Rectal smooth muscle tissue (tissue), 1 donor: ENCODE data around the gene FAM131A.

ENCODE experiments used
- H3K27ac ChIP-seq: one replicate; pipeline ENCODE4 v1.7.0; 2013; ENCODE audit warnings: low read depth, low read length, inconsistent platforms
- H3K27me3 ChIP-seq: one replicate; pipeline ENCODE4 v1.7.0; 2013; ENCODE audit warnings: low read length; ENCODE audit not compliant: control insufficient read depth, insufficient read depth
- H3K36me3 ChIP-seq: one replicate; pipeline ENCODE4 v1.7.0; 2013; ENCODE audit warnings: low read length; ENCODE audit not compliant: control insufficient read depth, insufficient read depth
- H3K4me1 ChIP-seq: one replicate; pipeline ENCODE4 v1.7.0; 2013; ENCODE audit warnings: low read length; ENCODE audit not compliant: control insufficient read depth, insufficient read depth
- H3K4me3 ChIP-seq: one replicate; pipeline ENCODE4 v1.7.0; 2013; ENCODE audit warnings: low read length
- H3K9ac ChIP-seq: one replicate; pipeline ENCODE4 v1.7.0; 2013; ENCODE audit warnings: low read length

Gene FAM131A

DNA sequence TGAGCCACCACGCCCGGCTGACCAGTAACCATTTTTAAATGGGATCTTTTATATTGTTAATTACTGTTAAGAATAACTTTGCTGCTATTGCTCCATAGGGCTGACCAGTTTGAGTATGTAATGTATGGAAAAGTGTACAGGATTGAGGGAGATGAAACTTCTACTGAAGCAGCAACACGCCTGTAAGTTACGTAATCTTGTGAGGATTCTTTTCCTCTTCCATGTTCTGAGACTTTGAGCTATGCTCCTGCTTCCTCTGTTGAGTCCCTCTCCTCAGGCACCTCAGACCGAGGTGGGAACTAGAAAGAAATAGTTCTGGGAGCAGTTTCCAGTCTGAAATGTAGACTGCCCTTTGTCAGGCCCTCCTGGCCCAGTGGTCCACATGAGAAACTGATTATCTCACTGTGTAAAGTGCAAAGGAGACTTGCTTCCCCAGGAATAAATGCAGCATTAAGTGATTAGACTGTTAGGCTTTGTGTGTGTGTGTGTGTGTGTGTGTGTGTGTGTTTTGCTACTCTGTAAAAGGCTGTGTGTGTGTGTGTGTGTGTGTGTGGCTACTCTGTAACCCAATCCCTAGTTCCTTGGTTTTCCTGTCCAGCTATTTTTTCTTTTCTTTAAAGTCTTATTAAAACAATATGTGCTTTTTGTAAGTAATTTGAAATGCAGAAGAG is 29.4 kb downstream of the FAM131A start:
- H3K27me3 ChIP-seq = no peaks in the 10 kb centered on the region
- no peak overlapping the region for H3K9ac ChIP-seq
- H3K4me3 ChIP-seq = no peak overlapping the region
- peaks cover 3% of the 10 kb centered on the region for H3K36me3 ChIP-seq
- peaks cover 5% of the 10 kb centered on the region for H3K4me1 ChIP-seq
- H3K27ac ChIP-seq = no peak overlapping the region

DNA sequence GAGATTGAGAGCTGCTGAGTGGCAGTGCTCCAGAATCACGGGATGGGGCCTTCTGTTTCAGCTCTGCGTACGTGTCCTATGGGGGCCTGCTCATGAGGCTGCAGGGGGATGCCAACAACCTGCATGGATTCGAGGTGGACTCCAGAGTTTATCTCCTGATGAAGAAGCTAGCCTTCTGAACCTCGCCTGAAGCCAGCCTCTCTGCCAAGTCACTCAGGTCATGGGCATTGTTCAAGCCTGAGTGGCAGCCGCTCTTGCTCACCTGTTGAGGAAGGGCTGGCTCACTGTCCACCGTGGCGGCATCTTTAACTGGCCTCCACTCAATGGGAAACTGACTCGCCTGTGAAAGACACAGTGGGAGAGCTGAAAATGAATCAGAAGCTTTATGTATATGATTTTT is 30.7 kb downstream of the FAM131A start:
- Histone ChIP-seq H3K27me3 (no peaks in the 10 kb centered on the region), H3K4me3 (no peak overlapping the region), H3K9ac (no peak overlapping the region), H3K27ac (no peak overlapping the region), H3K4me1 (peaks cover 7% of the 10 kb centered on the region), H3K36me3 (peaks cover 3% of the 10 kb centered on the region)

- no peak overlapping the region for H3K4me3 ChIP-seq
- H3K27me3 ChIP-seq = no peaks in the 10 kb centered on the region
- H3K27ac ChIP-seq = no peak overlapping the region
- H3K9ac ChIP-seq = no peak overlapping the region
- H3K36me3 ChIP-seq = peaks cover 3% of the 10 kb centered on the region
- H3K4me1 ChIP-seq = peaks cover 7% of the 10 kb centered on the region
Observed at GRCh38 chr3:184368586-184369183, 31.3 kb downstream of the FAM131A start.

DNA sequence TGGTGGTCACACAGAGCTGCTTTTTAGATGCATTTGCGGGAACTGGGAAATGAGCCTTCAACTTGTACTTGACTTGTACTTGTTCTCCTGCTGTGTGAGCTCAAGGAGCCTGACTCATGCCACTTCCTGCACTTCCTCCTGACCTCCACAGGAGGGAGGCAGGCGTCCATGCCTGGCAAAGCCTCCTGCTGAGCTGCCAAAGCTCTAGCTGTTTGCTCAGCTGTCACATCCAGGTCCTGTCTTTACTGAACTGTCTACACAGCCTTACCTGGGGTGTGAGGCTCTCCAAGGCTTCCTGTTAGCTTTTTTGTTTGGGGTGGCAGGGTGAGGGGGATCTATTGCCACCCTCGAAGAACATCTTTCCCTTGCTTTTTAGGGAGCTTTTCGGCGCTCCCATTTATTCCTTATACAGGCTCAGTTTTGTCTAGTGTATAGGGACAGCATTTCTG is 34.2 kb downstream of the FAM131A start:
- Histone ChIP-seq H3K4me1 (peaks cover 5% of the 10 kb centered on the region), H3K27ac (no peak overlapping the region), H3K36me3 (peaks cover 2% of the 10 kb centered on the region), H3K4me3 (no peak overlapping the region), H3K27me3 (no peaks in the 10 kb centered on the region), H3K9ac (no peak overlapping the region)

DNA sequence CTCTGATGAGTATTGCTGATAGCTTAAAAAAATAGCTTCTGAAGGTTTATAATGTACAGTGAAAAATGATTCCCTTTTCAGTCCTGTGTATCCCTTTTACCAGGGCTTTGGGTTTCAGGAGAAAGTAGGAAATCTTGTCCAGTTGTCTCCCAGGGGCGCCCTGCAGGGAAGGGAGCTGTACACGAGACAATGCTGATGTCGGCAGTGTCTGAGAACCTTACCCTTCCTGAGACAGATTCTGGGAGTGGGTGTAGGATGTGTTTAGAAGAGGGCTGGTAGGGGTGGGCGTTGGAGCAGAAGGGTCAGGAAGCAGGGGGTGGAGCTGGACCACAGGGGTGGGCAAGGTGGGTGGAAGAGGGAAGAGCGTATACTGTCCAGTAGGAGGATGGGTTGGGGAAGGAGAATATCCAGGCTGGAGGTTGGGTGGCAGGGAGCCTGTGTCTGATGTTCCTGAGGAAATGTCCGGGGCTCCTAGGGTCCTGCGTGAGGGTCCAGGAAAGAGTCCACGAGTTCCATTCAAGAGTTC is 35.0 kb downstream of the FAM131A start:
- Histone ChIP-seq H3K36me3 (no peaks in the 10 kb centered on the region), H3K27me3 (peaks cover 1% of the 10 kb centered on the region), H3K27ac (no peak overlapping the region), H3K4me3 (no peak overlapping the region), H3K9ac (no peak overlapping the region), H3K4me1 (peaks cover 5% of the 10 kb centered on the region)

DNA sequence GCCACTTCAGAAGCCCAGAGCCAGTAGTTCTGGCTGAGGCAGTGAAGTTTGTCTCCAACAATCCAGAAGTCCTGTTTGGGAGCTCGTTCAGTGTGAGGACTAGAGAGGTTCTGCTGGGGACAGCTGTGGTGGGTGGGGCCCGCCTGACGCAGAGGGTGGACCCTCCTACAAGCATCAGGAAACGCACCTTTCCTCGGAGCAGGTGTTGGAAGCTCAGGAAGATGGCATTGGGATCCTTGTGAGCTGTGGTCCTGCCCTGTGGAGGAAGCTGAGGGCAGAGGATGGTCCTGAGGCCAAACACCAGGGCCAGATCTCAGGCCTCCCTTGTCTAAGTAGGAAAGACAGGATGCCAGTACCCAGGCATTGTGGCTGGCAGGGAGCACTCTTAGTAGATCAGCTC is 35.5 kb downstream of the FAM131A start:
- Histone ChIP-seq H3K27ac (no peak overlapping the region), H3K36me3 (no peaks in the 10 kb centered on the region), H3K4me3 (no peak overlapping the region), H3K9ac (no peak overlapping the region), H3K27me3 (peaks cover 4% of the 10 kb centered on the region), H3K4me1 (peaks cover 5% of the 10 kb centered on the region)

DNA sequence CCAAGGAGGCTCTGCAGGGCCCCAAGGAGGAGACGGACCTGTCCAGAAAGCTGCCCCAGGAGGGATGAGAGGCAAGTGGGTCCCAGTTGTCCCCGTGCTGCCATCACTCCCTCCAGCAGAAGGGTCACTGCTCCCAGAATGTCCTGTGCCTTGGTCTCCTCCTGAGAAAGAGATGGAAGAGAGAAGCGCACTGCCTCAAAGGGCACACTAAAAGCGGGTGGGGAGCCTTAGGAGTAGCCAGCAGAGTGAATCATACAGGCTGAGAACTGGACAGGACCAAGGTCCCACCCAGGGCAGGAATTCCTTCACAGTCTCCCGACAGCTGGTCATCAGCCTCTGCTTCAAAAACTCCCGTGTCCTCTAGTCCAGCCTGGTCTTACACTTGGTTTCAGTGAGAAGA is 36.0 kb downstream of the FAM131A start:
- Histone ChIP-seq H3K4me1 (peaks cover 7% of the 10 kb centered on the region), H3K4me3 (no peak overlapping the region), H3K27me3 (peaks cover 9% of the 10 kb centered on the region), H3K9ac (no peak overlapping the region), H3K36me3 (no peaks in the 10 kb centered on the region), H3K27ac (no peak overlapping the region)

GRCh38 chr3:184375747-184376461 is 38.5 kb downstream of the FAM131A start:
- Histone ChIP-seq H3K4me3 (no peak overlapping the region), H3K4me1 (peaks cover 12% of the 10 kb centered on the region), H3K9ac (no peak overlapping the region), H3K36me3 (no peaks in the 10 kb centered on the region), H3K27me3 (peaks cover 20% of the 10 kb centered on the region), H3K27ac (no peak overlapping the region)

GRCh38 chr3:184377374-184377773 is 40.0 kb downstream of the FAM131A start:
- Histone ChIP-seq H3K27ac (no peak overlapping the region), H3K27me3 (peaks cover 27% of the 10 kb centered on the region), H3K9ac (no peak overlapping the region)

DNA sequence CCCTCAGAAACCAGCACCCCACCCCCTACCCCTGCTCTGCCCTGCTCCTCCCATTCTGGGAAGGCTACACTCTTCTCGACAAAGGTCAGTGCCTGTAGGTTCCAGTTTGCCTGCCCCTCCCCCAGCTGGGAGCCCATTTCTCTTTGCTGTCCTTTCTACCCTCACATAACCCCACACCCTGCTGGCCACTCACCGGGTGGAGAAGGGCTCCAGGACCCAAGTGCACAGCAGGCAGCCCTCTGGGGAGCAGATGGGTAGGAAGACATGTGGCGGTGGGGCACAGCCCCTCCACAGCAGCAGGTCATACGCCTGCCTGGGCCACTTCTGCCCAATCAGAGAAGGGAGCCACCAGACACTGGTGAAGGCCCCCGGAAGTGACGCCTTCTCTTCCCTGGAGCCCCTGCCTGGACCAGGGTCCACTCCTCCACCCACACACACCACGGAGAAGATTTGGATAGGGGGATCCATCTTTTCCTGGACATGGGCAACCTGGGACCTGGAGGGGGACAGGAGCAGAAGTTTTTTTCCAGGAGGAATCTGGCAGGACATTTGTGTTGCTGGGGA is 40.6 kb downstream of the FAM131A start, which contains the start of gene THPO:
TSS of gene THPO (minus strand) at position 326 of the 564 bp plus-strand sequence. CDS start 1,948 bp downstream, outside the sequence.
- H3K36me3 ChIP-seq = no peaks in the 10 kb centered on the region
- H3K27ac ChIP-seq = peak within 1 kb of the TSS; percentile 63
- H3K27me3 ChIP-seq = peaks cover 27% of the 10 kb centered on the region
- H3K4me1 ChIP-seq = peaks cover 7% of the 10 kb centered on the region
- no peak within 1 kb of the TSS for H3K4me3 ChIP-seq
- no peak within 1 kb of the TSS for H3K9ac ChIP-seq

More at GRCh38 chr3:184377374-184377773, 40.0 kb downstream of the FAM131A start:
- Histone ChIP-seq H3K4me1 (peaks cover 7% of the 10 kb centered on the region), H3K4me3 (no peak overlapping the region), H3K36me3 (no peaks in the 10 kb centered on the region)

GRCh38 chr3:184378651-184379357 is 41.4 kb downstream of the FAM131A start:
- Histone ChIP-seq H3K27ac (peak overlapping the region; percentile 63), H3K36me3 (no peaks in the 10 kb centered on the region), H3K4me1 (peaks cover 7% of the 10 kb centered on the region), H3K4me3 (peak overlapping the region; percentile 35), H3K27me3 (peaks cover 27% of the 10 kb centered on the region), H3K9ac (peak overlapping the region; percentile 53)
